Naive thymus-derived CD8-positive, alpha-beta T cell (primary cell): Measurements from ENCODE around the gene IDH3B. TPM values are rescaled to one million over a fixed set of nuclear protein-coding genes. Genes with fewer than 3 reads are reported as not detected.

Experiments used
- ATAC-seq, 2 donors: fragments of 150-1000 bp; cut with Tn5 transposase in 1 of 2; sonication (Bioruptor Pico), chemical (Tn5 transposase) in 1 of 2; 1 replicate in 1 of 2; 2 replicates in 1 of 2; pipeline ENCODE4 v1.10.0; 2021; ENCODE audit warnings: mild to moderate bottlenecking in 2 of 2, moderate library complexity in 2 of 2
- POLR2A ChIA-PET: fragments of 350-600 bp; sonication (Branson Sonifier 250); formaldehyde crosslinking; loops from one replicate; lab custom pipeline; 2021; ENCODE audit warnings: antibody characterized with exemption; lab: Charles Lee
- DNase-seq, 10 donors: peaks; one replicate each; pipeline versions ENCODE4 v3.0.0 to v3.0.0-alpha.2; 2020 to 2022
- H3K27ac Mint-ChIP-seq, 10 donors: one replicate each; pipeline ENCODE4 v1.8.0; 2020 to 2022; ENCODE audit warnings: mild to moderate bottlenecking in 10 of 10, mixed read lengths in 10 of 10, moderate library complexity in 4 of 10, inconsistent platforms in 1 of 10
- H3K27me3 Mint-ChIP-seq, 5 donors: one replicate each; pipeline ENCODE4 v1.8.0; 2021 to 2022; ENCODE audit warnings: mixed read lengths in 5 of 5
- H3K36me3 Mint-ChIP-seq, 3 donors: one replicate each; pipeline ENCODE4 v1.8.0; 2020 to 2022; ENCODE audit warnings: mixed read lengths in 3 of 3, mild to moderate bottlenecking in 2 of 3, inconsistent platforms in 1 of 3
- H3K4me1 Mint-ChIP-seq, 4 donors: one replicate each; pipeline ENCODE4 v1.8.0; 2021 to 2022; ENCODE audit warnings: mixed read lengths in 4 of 4
- H3K4me3 Mint-ChIP-seq, 10 donors: one replicate each; pipeline ENCODE4 v1.8.0; 2020 to 2022; ENCODE audit warnings: mild to moderate bottlenecking in 10 of 10, mixed read lengths in 10 of 10, moderate library complexity in 6 of 10, inconsistent platforms in 1 of 10
- H3K9me3 Mint-ChIP-seq, 9 donors: one replicate each; pipeline ENCODE4 v1.8.0; 2020 to 2022; ENCODE audit warnings: mixed read lengths in 9 of 9, mild to moderate bottlenecking in 3 of 9, inconsistent platforms in 1 of 9, moderate library complexity in 1 of 9
- polyA plus RNA-seq, 3 donors: library from polyadenylated mRNA; unstranded; fragments of 300-500 nt; fragmentation: Illumina TruSeq; gene quantifications; one replicate each; pipeline ENCODE4 v1.2.3, GENCODE V29; 2021
- total RNA-seq, 8 experiments: library from RNA in 2 of 8; stranded (reverse) in 2 of 8; gene quantifications; one replicate each; pipeline ENCODE4 v1.2.3 and lab custom pipeline; 2021 to 2026

The IDH3B gene
- total and polyA plus RNA-seq, 5 experiments from 2014 or later = 95.6 to 126 (median 121) TPM

- Mint-ChIP-seq H3K27ac (peak overlapping the region in 9 of 10 donors; percentile 28 to 88 (median 73)), H3K36me3 (peaks cover 0 to 58% (median 11%) of the 10 kb centered on the region in 3 donors), H3K9me3 (no peaks in the 10 kb centered on the region), H3K27me3 (no peaks in the 10 kb centered on the region), H3K4me3 (peak overlapping the region; percentile 81 to 93 (median 86)), H3K4me1 (peaks cover 6 to 40% (median 37%) of the 10 kb centered on the region in 4 donors)
- ATAC-seq (no peak), DNase-seq (no peak)
- POLR2A ChIA-PET = interaction anchor here (1.1 to 5.5 kb wide), 3 partner anchors 10 to 87 kb away, joined by 3 to 150 read pairs (median 29); partner anchors contain the start of gene IDH3B
These were observed 9.6 kb downstream of the IDH3B start for GRCh38 chr20:2654384-2654822.

- Mint-ChIP-seq H3K27ac (peak overlapping the region; percentile 57 to 92 (median 85)), H3K4me3 (peak overlapping the region; percentile 81 to 93 (median 86)), H3K27me3 (no peaks in the 10 kb centered on the region), H3K9me3 (no peaks in the 10 kb centered on the region), H3K4me1 (peaks cover 6 to 40% (median 37%) of the 10 kb centered on the region in 4 donors), H3K36me3 (peaks cover 0 to 52% (median 11%) of the 10 kb centered on the region in 3 donors)
- no peak for ATAC-seq
- POLR2A ChIA-PET = interaction anchor here (0.5 to 5.5 kb wide), 12 partner anchors 11 to 400 kb away, joined by 3 to 150 read pairs (median 11); partner anchors contain the start of genes IDH3B, PCED1A, PTPRA and SNRPB
- DNase-seq = no peak
These were observed 10.2 kb downstream of the IDH3B start for GRCh38 chr20:2653556-2654383.

- peaks cover 0 to 43% (median 11%) of the 10 kb centered on the region in 3 donors for H3K36me3 Mint-ChIP-seq
- peak in 1 of 10 donors; percentile 60 for DNase-seq
- peak; percentile 56 to 63 for ATAC-seq
- H3K27ac Mint-ChIP-seq = peak overlapping the region; percentile 68 to 92 (median 86)
- peaks cover 6 to 40% (median 37%) of the 10 kb centered on the region in 4 donors for H3K4me1 Mint-ChIP-seq
- peak overlapping the region; percentile 81 to 93 (median 86) for H3K4me3 Mint-ChIP-seq
- no peaks in the 10 kb centered on the region for H3K9me3 Mint-ChIP-seq
- no peaks in the 10 kb centered on the region for H3K27me3 Mint-ChIP-seq
- POLR2A ChIA-PET = interaction anchor here (0.6 to 5.5 kb wide), 19 partner anchors 11 to 570 kb away, joined by 3 to 150 read pairs (median 7); partner anchors contain the start of genes IDH3B, PCED1A, PTPRA and SNRPB
These were observed 11.1 kb downstream of the IDH3B start for GRCh38 chr20:2652724-2653555.

GRCh38 chr20:2651772-2652723, 12.0 kb downstream of the IDH3B start, which contains the start of gene NOP56:
NOP56 (plus strand) TSS chr20:2652632; CDS start chr20:2652661, 29 bp downstream.
- Mint-ChIP-seq H3K27me3 (no peaks in the 10 kb centered on the region), H3K9me3 (no peaks in the 10 kb centered on the region), H3K4me1 (peaks cover 7 to 45% (median 36%) of the 10 kb centered on the region in 4 donors), H3K4me3 (peak within 1 kb of the TSS; percentile 84 to 94 (median 89)), H3K36me3 (peaks cover 0 to 34% (median 8%) of the 10 kb centered on the region in 3 donors), H3K27ac (peak within 1 kb of the TSS; percentile 81 to 95 (median 91))
- POLR2A ChIA-PET = interaction anchor here (0.6 to 5.5 kb wide), 21 partner anchors 10 to 571 kb away, joined by 3 to 150 read pairs (median 7); partner anchors contain the start of genes IDH3B, PCED1A, PTPRA and SNRPB
- peak; percentile 84 to 87 for ATAC-seq
- DNase-seq = peak; percentile 90 to 99 (median 95)

GRCh38 chr20:2643708-2644107, 20.3 kb downstream of the IDH3B start:
- ATAC-seq = no peak
- Mint-ChIP-seq H3K27me3 (no peaks in the 10 kb centered on the region), H3K36me3 (peaks cover 0 to 4% (median 2%) of the 10 kb centered on the region in 3 donors), H3K9me3 (no peaks in the 10 kb centered on the region), H3K4me1 (peaks cover 0 to 11% (median 4%) of the 10 kb centered on the region in 4 donors), H3K27ac (peak overlapping the region in 2 of 10 donors; percentile 37 to 66), H3K4me3 (no peak overlapping the region)
- POLR2A ChIA-PET = interaction anchor here (4.2 kb wide), 1 partner anchor 9 kb away, joined by 14 read pairs; the partner anchor contains the start of gene NOP56
- no peak for DNase-seq

GRCh38 chr20:2640899-2641298, 23.1 kb downstream of the IDH3B start:
- no peaks in the 10 kb centered on the region for H3K27me3 Mint-ChIP-seq
- H3K9me3 Mint-ChIP-seq = no peaks in the 10 kb centered on the region
- no peak for DNase-seq
- no peak for ATAC-seq
- H3K36me3 Mint-ChIP-seq = peaks cover 0 to 4% (median 2%) of the 10 kb centered on the region in 3 donors
- H3K4me1 Mint-ChIP-seq = peaks cover 0 to 15% (median 6%) of the 10 kb centered on the region in 4 donors
- no peak overlapping the region for H3K27ac Mint-ChIP-seq
- POLR2A ChIA-PET = interaction anchor here (4.2 kb wide), 1 partner anchor 11 kb away, joined by 14 read pairs; the partner anchor contains the start of gene NOP56
- H3K4me3 Mint-ChIP-seq = no peak overlapping the region

- no peak for ATAC-seq
- H3K4me1 Mint-ChIP-seq = peaks cover 0 to 15% (median 6%) of the 10 kb centered on the region in 4 donors
- no peaks in the 10 kb centered on the region for H3K27me3 Mint-ChIP-seq
- DNase-seq = no peak
- no peak overlapping the region for H3K4me3 Mint-ChIP-seq
- H3K9me3 Mint-ChIP-seq = no peaks in the 10 kb centered on the region
- H3K27ac Mint-ChIP-seq = no peak overlapping the region
- H3K36me3 Mint-ChIP-seq = peaks cover 0 to 4% (median 2%) of the 10 kb centered on the region in 3 donors
- POLR2A ChIA-PET = interaction anchor here (4.2 kb wide), 1 partner anchor 12 kb away, joined by 14 read pairs; the partner anchor contains the start of gene NOP56
These were observed 23.8 kb downstream of the IDH3B start for GRCh38 chr20:2640260-2640659.

- Mint-ChIP-seq H3K9me3 (no peaks in the 10 kb centered on the region), H3K27me3 (peaks cover 0 to 12% (median 3%) of the 10 kb centered on the region in 5 donors), H3K4me3 (peak overlapping the region in 3 of 10 donors; percentile 11 to 57 (median 39)), H3K27ac (peak overlapping the region in 2 of 10 donors; percentile 56 to 70), H3K4me1 (peaks cover 0 to 15% (median 6%) of the 10 kb centered on the region in 4 donors), H3K36me3 (peaks cover 0 to 2% (median 0%) of the 10 kb centered on the region in 3 donors)
- ATAC-seq (no peak), DNase-seq (peak in 1 of 10 donors; percentile 15)
- POLR2A ChIA-PET = interaction anchor here (0.9 kb wide), 1 partner anchor 27 kb away, joined by 3 read pairs; the partner anchor contains the start of gene IDH3B
These were observed 26.8 kb downstream of the IDH3B start for GRCh38 chr20:2637246-2637645.

GRCh38 chr20:2633381-2633780, 30.6 kb downstream of the IDH3B start:
- H3K9me3 Mint-ChIP-seq = peaks cover 0 to 23% (median 4%) of the 10 kb centered on the region in 9 donors
- no peak for DNase-seq
- H3K27me3 Mint-ChIP-seq = peaks cover 9 to 32% (median 15%) of the 10 kb centered on the region in 5 donors
- no peak overlapping the region for H3K27ac Mint-ChIP-seq
- peaks cover 0 to 15% (median 5%) of the 10 kb centered on the region in 4 donors for H3K4me1 Mint-ChIP-seq
- H3K36me3 Mint-ChIP-seq = peaks cover 0 to 17% (median 8%) of the 10 kb centered on the region in 3 donors
- ATAC-seq = no peak
- H3K4me3 Mint-ChIP-seq = no peak overlapping the region
- POLR2A ChIA-PET = no interaction called here

GRCh38 chr20:2631228-2631627, 32.8 kb downstream of the IDH3B start:
- Mint-ChIP-seq H3K27me3 (peaks cover 13 to 38% (median 20%) of the 10 kb centered on the region in 5 donors), H3K9me3 (peaks cover 0 to 34% (median 9%) of the 10 kb centered on the region in 9 donors), H3K36me3 (peaks cover 0 to 29% (median 8%) of the 10 kb centered on the region in 3 donors), H3K4me1 (peaks cover 0 to 2% (median under 1%) of the 10 kb centered on the region in 4 donors), H3K27ac (no peak overlapping the region), H3K4me3 (no peak overlapping the region)
- POLR2A ChIA-PET = no interaction called here
- DNase-seq = no peak
- no peak for ATAC-seq
